ENCODE measurements around the gene FN1.

DNA sequence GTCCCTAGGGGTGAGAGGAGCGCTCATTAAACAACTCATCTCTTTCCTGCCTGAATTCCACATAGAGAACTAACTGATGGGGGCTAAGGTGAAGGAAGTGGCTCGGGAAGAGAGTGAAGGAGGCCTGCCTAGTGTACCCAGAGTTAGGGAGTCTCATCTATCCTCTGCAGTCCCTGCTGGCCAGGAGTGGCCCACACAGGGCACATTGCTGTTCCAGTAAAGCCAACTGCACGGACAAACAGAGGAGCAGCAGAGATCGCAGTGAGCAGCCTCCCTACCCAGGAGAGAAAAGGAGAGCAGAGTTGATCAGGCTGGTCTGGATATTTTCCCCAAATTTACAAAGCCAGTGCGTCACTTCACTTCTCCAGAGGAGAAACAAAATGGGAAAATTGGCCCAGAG, 16.9 kb upstream of the FN1 start:
- TF ChIP-seq, protein P1, sequence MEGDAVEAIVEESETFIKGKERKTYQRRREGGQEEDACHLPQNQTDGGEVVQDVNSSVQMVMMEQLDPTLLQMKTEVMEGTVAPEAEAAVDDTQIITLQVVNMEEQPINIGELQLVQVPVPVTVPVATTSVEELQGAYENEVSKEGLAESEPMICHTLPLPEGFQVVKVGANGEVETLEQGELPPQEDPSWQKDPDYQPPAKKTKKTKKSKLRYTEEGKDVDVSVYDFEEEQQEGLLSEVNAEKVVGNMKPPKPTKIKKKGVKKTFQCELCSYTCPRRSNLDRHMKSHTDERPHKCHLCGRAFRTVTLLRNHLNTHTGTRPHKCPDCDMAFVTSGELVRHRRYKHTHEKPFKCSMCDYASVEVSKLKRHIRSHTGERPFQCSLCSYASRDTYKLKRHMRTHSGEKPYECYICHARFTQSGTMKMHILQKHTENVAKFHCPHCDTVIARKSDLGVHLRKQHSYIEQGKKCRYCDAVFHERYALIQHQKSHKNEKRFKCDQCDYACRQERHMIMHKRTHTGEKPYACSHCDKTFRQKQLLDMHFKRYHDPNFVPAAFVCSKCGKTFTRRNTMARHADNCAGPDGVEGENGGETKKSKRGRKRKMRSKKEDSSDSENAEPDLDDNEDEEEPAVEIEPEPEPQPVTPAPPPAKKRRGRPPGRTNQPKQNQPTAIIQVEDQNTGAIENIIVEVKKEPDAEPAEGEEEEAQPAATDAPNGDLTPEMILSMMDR (IDR thresholded peaks at IDR 0.05) = no peak
- TF ChIP-seq EZH2 (IDR thresholded peaks at IDR 0.05; ENCODE audit: borderline replicate concordance, insufficient read depth, low read depth, low read length, poor library complexity, severe bottlenecking) = no peak
